Chondrocyte (in vitro differentiated cells): ENCODE results near the gene GJC2. TPM values are rescaled to one million over a fixed set of nuclear protein-coding genes. Genes with fewer than 3 reads are reported as not detected.

ENCODE experiments used
- DNase-seq: peaks from one replicate; pipeline ENCODE4 v3.0.0; 2021; ENCODE audit warnings: mixed read lengths, low spot score
- H3K27ac Mint-ChIP-seq: one replicate; pipeline ENCODE4 v1.8.0; 2021; ENCODE audit warnings: mild to moderate bottlenecking, moderate library complexity, mixed read lengths; ENCODE audit not compliant: unreplicated experiment
- H3K27me3 Mint-ChIP-seq: 2 replicates; pipeline ENCODE4 v1.8.0; 2021; ENCODE audit warnings: low read depth, mixed read lengths
- H3K36me3 Mint-ChIP-seq: 2 replicates; pipeline ENCODE4 v1.8.0; 2021; ENCODE audit warnings: low read depth, mixed read lengths
- H3K4me1 Mint-ChIP-seq: 2 replicates; pipeline ENCODE4 v1.8.0; 2021; ENCODE audit warnings: low read depth, mild to moderate bottlenecking, mixed read lengths
- H3K4me3 Mint-ChIP-seq: one replicate; pipeline ENCODE4 v1.8.0; 2021; ENCODE audit warnings: mild to moderate bottlenecking, moderate library complexity, mixed read lengths; ENCODE audit not compliant: unreplicated experiment
- H3K9me3 Mint-ChIP-seq: 2 replicates; pipeline ENCODE4 v1.8.0; 2021; ENCODE audit warnings: low read depth, mixed read lengths
- CTCF ChIP-seq: fragments of 200-600 bp; sonication (generic); IDR thresholded peaks from 2 replicates; pipeline ENCODE4 v1.5.0; 2021; ENCODE audit warnings: antibody characterized with exemption, mild to moderate bottlenecking, moderate library complexity
- total RNA-seq: library from RNA; stranded (reverse); gene quantifications from 3 replicates; pipeline ENCODE4 v1.2.1, GENCODE V29; 2021

Gene GJC2
- total RNA-seq, 1 donor from 2014 or later = 2.0 TPM

- TF ChIP-seq CTCF = no peak
- peaks cover 17% of the 10 kb centered on the region for H3K4me1 Mint-ChIP-seq
- no peaks in the 10 kb centered on the region for H3K9me3 Mint-ChIP-seq
- no peaks in the 10 kb centered on the region for H3K36me3 Mint-ChIP-seq
- no peaks in the 10 kb centered on the region for H3K27me3 Mint-ChIP-seq
- H3K4me3 Mint-ChIP-seq = no peak overlapping the region
- no peak for DNase-seq
- H3K27ac Mint-ChIP-seq = no peak overlapping the region
Measured at GRCh38 chr1:228161362-228161761, 11.6 kb downstream of the GJC2 start.

- Mint-ChIP-seq H3K27ac (no peak overlapping the region), H3K4me3 (no peak overlapping the region), H3K27me3 (no peaks in the 10 kb centered on the region), H3K36me3 (no peaks in the 10 kb centered on the region), H3K4me1 (peaks cover 21% of the 10 kb centered on the region), H3K9me3 (no peaks in the 10 kb centered on the region)
- TF ChIP-seq CTCF = no peak
- no peak for DNase-seq
Measured at GRCh38 chr1:228161866-228162265, 12.1 kb downstream of the GJC2 start.

- H3K27ac Mint-ChIP-seq = no peak overlapping the region
- no peaks in the 10 kb centered on the region for H3K9me3 Mint-ChIP-seq
- H3K36me3 Mint-ChIP-seq = no peaks in the 10 kb centered on the region
- H3K4me3 Mint-ChIP-seq = no peak overlapping the region
- no peaks in the 10 kb centered on the region for H3K27me3 Mint-ChIP-seq
- TF ChIP-seq CTCF = no peak
- no peak for DNase-seq
- peaks cover 23% of the 10 kb centered on the region for H3K4me1 Mint-ChIP-seq
Measured at GRCh38 chr1:228162286-228163006, 12.7 kb downstream of the GJC2 start.

GRCh38 chr1:228163007-228163753 lies 13.4 kb downstream of the GJC2 start:
- no peaks in the 10 kb centered on the region for H3K36me3 Mint-ChIP-seq
- H3K27ac Mint-ChIP-seq = no peak overlapping the region
- H3K4me3 Mint-ChIP-seq = no peak overlapping the region
- DNase-seq = no peak
- H3K4me1 Mint-ChIP-seq = peaks cover 27% of the 10 kb centered on the region
- no peaks in the 10 kb centered on the region for H3K27me3 Mint-ChIP-seq
- TF ChIP-seq CTCF = no peak
- H3K9me3 Mint-ChIP-seq = no peaks in the 10 kb centered on the region

- H3K4me3 Mint-ChIP-seq = no peak overlapping the region
- no peaks in the 10 kb centered on the region for H3K36me3 Mint-ChIP-seq
- no peaks in the 10 kb centered on the region for H3K27me3 Mint-ChIP-seq
Measured at GRCh38 chr1:228163776-228164519, 14.2 kb downstream of the GJC2 start.

More at GRCh38 chr1:228163776-228164519, 14.2 kb downstream of the GJC2 start:
- peak overlapping the region; percentile 80 for H3K27ac Mint-ChIP-seq
- TF ChIP-seq CTCF = no peak
- H3K9me3 Mint-ChIP-seq = no peaks in the 10 kb centered on the region
- no peak for DNase-seq
- H3K4me1 Mint-ChIP-seq = peaks cover 27% of the 10 kb centered on the region
